DMS53 treated with DMSO at 0.1 percent for 48 hours (cell line): ENCODE results near the gene TLL2.

Source experiments
- DNase-seq: peaks from one replicate; lab custom pipeline; 2025; ENCODE audit not compliant: unreplicated experiment; lab: John Stamatoyannopoulos, UW

Gene TLL2

GRCh38 chr10:96509017-96509641 lies 4.6 kb downstream of the TLL2 start:
- DNase-seq = no peak

- DNase-seq = no peak
Observed at GRCh38 chr10:96507044-96507443, 6.7 kb downstream of the TLL2 start.

- no peak for DNase-seq
Observed at GRCh38 chr10:96505150-96506136, 8.3 kb downstream of the TLL2 start.

- no peak for DNase-seq
Observed at GRCh38 chr10:96502561-96503282, 11.0 kb downstream of the TLL2 start.

GRCh38 chr10:96501985-96502384 lies 11.7 kb downstream of the TLL2 start:
- peak; percentile 34 for DNase-seq

- no peak for DNase-seq
Observed at GRCh38 chr10:96500519-96500918, 13.2 kb downstream of the TLL2 start.

- no peak for DNase-seq
Observed at GRCh38 chr10:96500050-96500449, 13.7 kb downstream of the TLL2 start.

GRCh38 chr10:96497391-96497790 lies 16.3 kb downstream of the TLL2 start:
- no peak for DNase-seq

GRCh38 chr10:96496281-96496925 lies 17.3 kb downstream of the TLL2 start:
- no peak for DNase-seq

- DNase-seq = no peak
Observed at GRCh38 chr10:96495544-96495943, 18.2 kb downstream of the TLL2 start.

- DNase-seq = no peak
Observed at GRCh38 chr10:96494694-96495093, 19.0 kb downstream of the TLL2 start.

GRCh38 chr10:96493871-96494525 lies 19.7 kb downstream of the TLL2 start:
- no peak for DNase-seq

- DNase-seq = no peak
Observed at GRCh38 chr10:96493254-96493653, 20.5 kb downstream of the TLL2 start.

GRCh38 chr10:96491303-96491702 lies 22.4 kb downstream of the TLL2 start:
- no peak for DNase-seq

GRCh38 chr10:96488161-96488935 lies 25.4 kb downstream of the TLL2 start:
- no peak for DNase-seq

- DNase-seq = no peak
Observed at GRCh38 chr10:96482815-96483588, 30.7 kb downstream of the TLL2 start.

- no peak for DNase-seq
Observed at GRCh38 chr10:96478355-96478754, 35.4 kb downstream of the TLL2 start.

GRCh38 chr10:96473866-96474265 lies 39.9 kb downstream of the TLL2 start:
- DNase-seq = no peak

- peak; percentile 15 for DNase-seq
Observed at GRCh38 chr10:96470116-96470743, 43.5 kb downstream of the TLL2 start.
